GM21381 (cell line): Measurements from ENCODE around the gene ADK.
"Not testable (repeated sequence)": the region's sequence is repeated elsewhere in the genome, so short reads cannot be mapped to it uniquely, and the experiment has no call there.

ENCODE experiments used
- ATAC-seq: cut with Tn5 transposase; IDR thresholded peaks from one replicate; pipeline ENCODE4 v1.9.1; 2021; ENCODE audit warnings: mild to moderate bottlenecking, moderate library complexity; ENCODE audit not compliant: unreplicated experiment

ADK gene

GRCh38 chr10:74337330-74338016 is 186.5 kb downstream of the ADK start:
- ATAC-seq = no peak

GRCh38 chr10:74342991-74343390 is 192.0 kb downstream of the ADK start:
- ATAC-seq = no peak

- no peak for ATAC-seq
Measured at GRCh38 chr10:74343804-74344203, 192.8 kb downstream of the ADK start.

- no peak for ATAC-seq
Measured at GRCh38 chr10:74344306-74344705, 193.3 kb downstream of the ADK start.

GRCh38 chr10:74347522-74347921 is 196.5 kb downstream of the ADK start:
- ATAC-seq = no peak

GRCh38 chr10:74353021-74353420 is 202.0 kb downstream of the ADK start:
- ATAC-seq = not testable (repeated sequence)

- ATAC-seq = no peak
Measured at GRCh38 chr10:74361678-74362077, 210.7 kb downstream of the ADK start.

- ATAC-seq = no peak
Measured at GRCh38 chr10:74363727-74364126, 212.7 kb downstream of the ADK start.

- ATAC-seq = no peak
Measured at GRCh38 chr10:74365109-74365508, 214.1 kb downstream of the ADK start.

- ATAC-seq = no peak
Measured at GRCh38 chr10:74371696-74372095, 220.7 kb downstream of the ADK start.

- no peak for ATAC-seq
Measured at GRCh38 chr10:74373059-74373458, 222.0 kb downstream of the ADK start.

GRCh38 chr10:74377476-74377875 is 226.5 kb downstream of the ADK start:
- ATAC-seq = no peak

- ATAC-seq = no peak
Measured at GRCh38 chr10:74379474-74379873, 228.5 kb downstream of the ADK start.

- no peak for ATAC-seq
Measured at GRCh38 chr10:74380795-74381194, 229.8 kb downstream of the ADK start.

- no peak for ATAC-seq
Measured at GRCh38 chr10:74381291-74381853, 230.4 kb downstream of the ADK start.

GRCh38 chr10:74382663-74383062 is 231.6 kb downstream of the ADK start:
- no peak for ATAC-seq

GRCh38 chr10:74383642-74384041 is 232.6 kb downstream of the ADK start:
- no peak for ATAC-seq

GRCh38 chr10:74384615-74385183 is 233.7 kb downstream of the ADK start:
- no peak for ATAC-seq

GRCh38 chr10:74388801-74389200 is 237.8 kb downstream of the ADK start:
- no peak for ATAC-seq

- ATAC-seq = no peak
Measured at GRCh38 chr10:74391786-74392185, 240.8 kb downstream of the ADK start.

- ATAC-seq = no peak
Measured at GRCh38 chr10:74394416-74394969, 243.5 kb downstream of the ADK start.

GRCh38 chr10:74400186-74400585 is 249.2 kb downstream of the ADK start:
- ATAC-seq = no peak
